Spleen (tissue), 11 donors: ENCODE data around the gene BCL2. TPM values are rescaled to one million over a fixed set of nuclear protein-coding genes. Genes with fewer than 3 reads are reported as not detected.

Experiments used
- DNase-seq: peaks from one replicate; pipeline ENCODE4 v3.0.0-alpha.2; 2020
- H3K27ac ChIP-seq, 8 donors: fragments of 200-600 bp; sonication (generic) in 7 of 8; 1 replicate in 4 of 8; 2 replicates in 4 of 8; pipeline versions ENCODE4 v1.5.0 to v1.8.0; 2016 to 2021; ENCODE audit warnings: inconsistent platforms in 4 of 8, mild to moderate bottlenecking in 4 of 8, moderate library complexity in 1 of 8
- H3K27me3 ChIP-seq, 7 donors: fragments of 200-600 bp; sonication (generic) in 6 of 7; replicated peaks in 1 of 7; 1 replicate in 4 of 7; 2 replicates in 3 of 7; pipeline versions ENCODE4 v1.5.0 to v1.8.0; 2016 to 2021; ENCODE audit warnings: inconsistent platforms in 3 of 7, mild to moderate bottlenecking in 1 of 7
- H3K36me3 ChIP-seq, 6 donors: fragments of 200-600 bp; sonication (generic) in 5 of 6; 1 replicate in 4 of 6; 2 replicates in 2 of 6; pipeline versions ENCODE4 v1.5.0 to v1.8.0; 2016 to 2021; ENCODE audit warnings: inconsistent platforms in 2 of 6
- H3K4me1 ChIP-seq, 6 donors: fragments of 200-600 bp; sonication (generic) in 5 of 6; 1 replicate in 3 of 6; 2 replicates in 3 of 6; pipeline versions ENCODE4 v1.5.0 to v1.8.0; 2016 to 2021; ENCODE audit warnings: inconsistent platforms in 3 of 6
- H3K4me3 ChIP-seq, 8 donors: fragments of 200-600 bp; sonication (generic) in 7 of 8; 1 replicate in 4 of 8; 2 replicates in 4 of 8; pipeline versions ENCODE4 v1.5.0 to v1.8.0; 2016 to 2021; ENCODE audit warnings: inconsistent platforms in 4 of 8, mild to moderate bottlenecking in 4 of 8, moderate library complexity in 2 of 8
- H3K9me3 ChIP-seq, 8 donors: fragments of 200-600 bp; sonication (generic) in 7 of 8; 1 replicate in 4 of 8; 2 replicates in 4 of 8; pipeline versions ENCODE4 v1.5.0 to v1.8.0; 2016 to 2021; ENCODE audit warnings: inconsistent platforms in 4 of 8
- POLR2A ChIP-seq, 3 donors: fragments of 450-650 bp; IDR thresholded peaks; one replicate each; pipeline ENCODE4 v1.5.1; 2017; ENCODE audit warnings: antibody characterized with exemption in 3 of 3, mild to moderate bottlenecking in 1 of 3
- POLR2AphosphoS5 ChIP-seq, 3 donors: sonication (generic); formaldehyde crosslinking; IDR thresholded peaks; one replicate each; pipeline ENCODE4 v1.5.1; 2017; ENCODE audit warnings: antibody characterized with exemption in 3 of 3
- WGBS, 5 donors: extraction: QIAGEN DNeasy Blood & Tissue Kit in 3 of 5; methylation state at CpG; one replicate each; pipeline versions ENCODE4 v1.1.5 to v1.1.7; 2013 to 2018; 5-methylcytosine and 5-hydroxymethylcytosine counted together
- intact Hi-C: fragments of 100-400 bp; cut with DNase I; formaldehyde crosslinking; loops from one replicate; pipeline ENCODE4 v1.15.0; 2023; ENCODE audit warnings: low total_unique reads
- polyA plus RNA-seq, 3 donors: library from polyadenylated mRNA; stranded (reverse); fragments of 200-250 nt; gene quantifications; one replicate each; pipeline ENCODE4 v1.2.1, GENCODE V29; 2013
- total RNA-seq, 7 donors: library from RNA; depleted of rRNA in 3 of 7; stranded (reverse); fragments of >200 nt in 3 of 7; fragmentation: NEBNext Ultra II Directional in 4 of 7; extraction: Animal tissue kit (Norgen Biotek cat#: 25700) in 4 of 7; gene quantifications; one replicate each; pipeline versions ENCODE4 v1.1.0 to v1.2.1, GENCODE V29; 2016 to 2021
- TF ChIP-seq, protein P1 (sequence below), 11 experiments: fragments of 200-600 bp in 7 of 11; fragments of 450-650 bp in 4 of 11; sonication (generic) in 4 of 11; IDR thresholded peaks in 8 of 11; conservative IDR thresholded peaks in 3 of 11; 1 replicate in 7 of 11; 2 replicates in 4 of 11; pipeline versions ENCODE4 v1.4.0 to v1.8.0; 2016 to 2021; ENCODE audit warnings: antibody characterized with exemption in 11 of 11, inconsistent platforms in 4 of 11, mild to moderate bottlenecking in 1 of 11
- donor health status: healthy with polysubstance abuse.
- donor health status: DM: no; HTN: no; CAD: no; lungs with moderate emphysema.
- donor health status: DM: no; HTN: no; CAD: no.
- donor health status: Bipolar disorder and iron deficiency.
- donor health status: healthy.
- donor health status: DM: no; HTN: no; CAD: no.
- donor health status: DM: yes; HTN: yes; CAD: no.

BCL2 gene
- total and polyA plus RNA-seq, 10 donors: 9.6 to 112 (median 69.1) TPM

DNA sequence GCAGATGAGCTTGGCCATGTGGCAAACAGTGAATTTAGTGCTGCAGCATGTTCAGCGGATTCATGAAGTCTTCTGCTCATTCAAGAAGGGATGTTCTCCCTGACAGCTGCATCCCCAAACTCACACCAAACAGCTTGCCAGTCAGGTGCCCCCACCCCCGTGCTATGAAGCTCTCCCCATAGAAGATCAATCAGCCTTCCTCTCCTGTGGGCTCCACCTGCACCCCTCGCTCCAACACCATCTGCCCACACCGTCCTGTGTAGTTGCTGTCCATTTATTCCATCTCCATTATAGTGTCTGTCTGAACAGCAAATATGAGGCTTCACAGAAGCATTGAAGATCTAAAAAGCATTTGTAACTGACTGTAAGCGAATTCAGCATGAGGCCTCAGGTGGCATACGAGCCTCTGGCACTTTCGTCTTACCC lies 218.9 kb downstream of the BCL2 start:
- WGBS, 5 donors: 72 to 80% (median 77%) methylated on average over 7 of the region's 7 CpGs
- H3K4me1 ChIP-seq: peaks cover 0 to 35% (median 23%) of the 10 kb centered on the region in 6 donors
- intact Hi-C loops: no loop called here
- no peak overlapping the region for H3K27ac ChIP-seq
- DNase-seq: no peak
- TF ChIP-seq POLR2A (IDR thresholded peaks at IDR 0.05) (no peak), POLR2AphosphoS5 (IDR thresholded peaks at IDR 0.05) (no peak)
- TF ChIP-seq, protein P1, sequence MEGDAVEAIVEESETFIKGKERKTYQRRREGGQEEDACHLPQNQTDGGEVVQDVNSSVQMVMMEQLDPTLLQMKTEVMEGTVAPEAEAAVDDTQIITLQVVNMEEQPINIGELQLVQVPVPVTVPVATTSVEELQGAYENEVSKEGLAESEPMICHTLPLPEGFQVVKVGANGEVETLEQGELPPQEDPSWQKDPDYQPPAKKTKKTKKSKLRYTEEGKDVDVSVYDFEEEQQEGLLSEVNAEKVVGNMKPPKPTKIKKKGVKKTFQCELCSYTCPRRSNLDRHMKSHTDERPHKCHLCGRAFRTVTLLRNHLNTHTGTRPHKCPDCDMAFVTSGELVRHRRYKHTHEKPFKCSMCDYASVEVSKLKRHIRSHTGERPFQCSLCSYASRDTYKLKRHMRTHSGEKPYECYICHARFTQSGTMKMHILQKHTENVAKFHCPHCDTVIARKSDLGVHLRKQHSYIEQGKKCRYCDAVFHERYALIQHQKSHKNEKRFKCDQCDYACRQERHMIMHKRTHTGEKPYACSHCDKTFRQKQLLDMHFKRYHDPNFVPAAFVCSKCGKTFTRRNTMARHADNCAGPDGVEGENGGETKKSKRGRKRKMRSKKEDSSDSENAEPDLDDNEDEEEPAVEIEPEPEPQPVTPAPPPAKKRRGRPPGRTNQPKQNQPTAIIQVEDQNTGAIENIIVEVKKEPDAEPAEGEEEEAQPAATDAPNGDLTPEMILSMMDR (IDR thresholded peaks at IDR 0.05 in 8 of 11, conservative IDR thresholded peaks at IDR 0.05 in 3 of 11): no peak
- H3K36me3 ChIP-seq: no peaks in the 10 kb centered on the region
- H3K9me3 ChIP-seq: no peaks in the 10 kb centered on the region
- H3K27me3 ChIP-seq: peaks cover 0 to 7% (median 0%) of the 10 kb centered on the region in 7 donors
- H3K4me3 ChIP-seq: no peak overlapping the region

DNA sequence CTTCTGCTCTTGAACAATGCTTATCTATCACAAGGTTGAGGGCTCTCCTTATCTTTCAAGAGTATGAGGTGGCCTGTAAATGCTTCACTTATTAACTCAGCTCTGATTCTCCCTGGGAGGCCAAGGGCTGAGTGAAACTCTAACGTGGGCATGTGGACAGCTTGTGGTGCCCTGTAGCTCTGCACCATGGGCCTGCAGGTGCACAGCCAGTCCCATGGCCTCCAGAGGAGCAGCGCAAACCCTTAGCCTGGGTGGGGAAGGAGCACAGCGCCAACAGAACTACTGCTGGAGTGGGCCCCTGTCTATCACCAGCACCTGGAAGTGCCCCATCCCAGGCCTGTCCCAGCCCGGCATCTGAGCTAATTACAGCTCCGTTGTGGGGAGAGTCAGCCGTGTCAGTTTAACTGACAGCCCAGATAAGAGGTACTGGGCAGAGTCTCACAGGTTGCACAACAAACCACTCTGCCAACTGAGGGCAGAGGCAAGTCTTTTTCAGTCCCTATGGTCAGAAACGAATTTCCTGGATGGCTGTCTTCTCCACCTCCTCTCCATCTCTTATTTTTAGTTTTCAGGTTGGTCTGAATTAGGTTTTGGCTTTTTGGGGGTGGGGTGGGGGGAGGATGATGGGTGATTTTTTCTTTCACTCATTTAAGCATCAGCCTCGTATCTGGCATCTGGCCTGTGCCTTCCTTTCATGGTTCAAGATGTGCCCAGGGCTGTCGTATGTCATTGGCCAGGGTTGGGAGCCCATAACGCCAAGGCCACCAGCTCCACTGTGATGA lies 219.5 kb downstream of the BCL2 start:
- no peaks in the 10 kb centered on the region for H3K36me3 ChIP-seq
- no peak for TF ChIP-seq POLR2A (IDR thresholded peaks at IDR 0.05)
- TF ChIP-seq, protein P1 (IDR thresholded peaks at IDR 0.05 in 8 of 11, conservative IDR thresholded peaks at IDR 0.05 in 3 of 11): no peak
- no peak for TF ChIP-seq POLR2AphosphoS5 (IDR thresholded peaks at IDR 0.05)
- peaks cover 0 to 35% (median 23%) of the 10 kb centered on the region in 6 donors for H3K4me1 ChIP-seq
- no peak overlapping the region for H3K4me3 ChIP-seq
- peak; percentile 74 for DNase-seq
- H3K27ac ChIP-seq: no peak overlapping the region
- peaks cover 0 to 7% (median 0%) of the 10 kb centered on the region in 7 donors for H3K27me3 ChIP-seq
- H3K9me3 ChIP-seq: no peaks in the 10 kb centered on the region
- intact Hi-C loops: no loop called here
- WGBS, 5 donors: 39 to 56% (median 50%) methylated on average over 5 to 10 of the region's 10 CpGs

DNA sequence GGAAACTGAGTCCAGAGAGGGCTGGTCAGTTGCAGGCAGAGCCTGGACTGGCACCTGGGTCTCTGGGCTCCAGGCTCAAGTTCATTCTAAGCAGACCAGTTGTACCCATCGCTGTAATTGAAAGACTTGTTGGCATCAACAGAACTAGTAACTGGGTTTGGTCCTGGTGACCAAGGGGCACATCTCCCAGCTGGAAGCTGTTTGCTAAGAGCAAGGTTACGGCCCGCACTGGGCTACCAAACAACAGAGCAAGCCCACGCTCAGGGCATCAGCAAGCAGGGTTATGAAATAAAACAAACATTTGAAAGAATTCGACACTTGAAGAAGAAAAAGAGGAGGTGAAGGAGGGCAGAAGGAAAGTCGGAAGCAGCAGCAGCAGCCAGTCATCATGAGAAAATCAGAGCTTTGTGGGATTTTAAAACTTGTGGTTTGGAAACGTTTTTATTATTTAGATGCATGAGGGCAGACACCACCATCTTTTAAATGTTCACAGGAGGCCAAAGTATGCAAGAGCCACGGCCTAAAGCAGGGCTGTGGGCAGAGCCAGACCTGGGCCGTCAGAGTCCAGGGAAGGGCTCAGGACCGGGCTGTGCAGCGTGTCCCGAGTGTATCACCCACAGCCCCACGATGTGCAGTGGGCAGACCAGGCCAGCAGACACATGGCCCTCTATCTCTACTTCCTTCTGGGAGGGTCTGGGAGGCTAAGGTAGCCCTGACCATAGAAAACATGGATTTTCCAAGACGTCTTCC lies 220.3 kb downstream of the BCL2 start:
- TF ChIP-seq POLR2AphosphoS5 (IDR thresholded peaks at IDR 0.05): no peak
- 57 to 72% (median 71%) methylated on average over 14 of the region's 14 CpGs for WGBS, 5 donors
- Histone ChIP-seq H3K27me3 (peaks cover 0 to 7% (median 0%) of the 10 kb centered on the region in 7 donors), H3K4me1 (peaks cover 0 to 35% (median 23%) of the 10 kb centered on the region in 6 donors), H3K36me3 (no peaks in the 10 kb centered on the region), H3K4me3 (no peak overlapping the region), H3K9me3 (no peaks in the 10 kb centered on the region), H3K27ac (peak overlapping the region in 2 of 8 donors; percentile 13 to 52)
- DNase-seq: no peak
- intact Hi-C loops: no loop called here

DNA sequence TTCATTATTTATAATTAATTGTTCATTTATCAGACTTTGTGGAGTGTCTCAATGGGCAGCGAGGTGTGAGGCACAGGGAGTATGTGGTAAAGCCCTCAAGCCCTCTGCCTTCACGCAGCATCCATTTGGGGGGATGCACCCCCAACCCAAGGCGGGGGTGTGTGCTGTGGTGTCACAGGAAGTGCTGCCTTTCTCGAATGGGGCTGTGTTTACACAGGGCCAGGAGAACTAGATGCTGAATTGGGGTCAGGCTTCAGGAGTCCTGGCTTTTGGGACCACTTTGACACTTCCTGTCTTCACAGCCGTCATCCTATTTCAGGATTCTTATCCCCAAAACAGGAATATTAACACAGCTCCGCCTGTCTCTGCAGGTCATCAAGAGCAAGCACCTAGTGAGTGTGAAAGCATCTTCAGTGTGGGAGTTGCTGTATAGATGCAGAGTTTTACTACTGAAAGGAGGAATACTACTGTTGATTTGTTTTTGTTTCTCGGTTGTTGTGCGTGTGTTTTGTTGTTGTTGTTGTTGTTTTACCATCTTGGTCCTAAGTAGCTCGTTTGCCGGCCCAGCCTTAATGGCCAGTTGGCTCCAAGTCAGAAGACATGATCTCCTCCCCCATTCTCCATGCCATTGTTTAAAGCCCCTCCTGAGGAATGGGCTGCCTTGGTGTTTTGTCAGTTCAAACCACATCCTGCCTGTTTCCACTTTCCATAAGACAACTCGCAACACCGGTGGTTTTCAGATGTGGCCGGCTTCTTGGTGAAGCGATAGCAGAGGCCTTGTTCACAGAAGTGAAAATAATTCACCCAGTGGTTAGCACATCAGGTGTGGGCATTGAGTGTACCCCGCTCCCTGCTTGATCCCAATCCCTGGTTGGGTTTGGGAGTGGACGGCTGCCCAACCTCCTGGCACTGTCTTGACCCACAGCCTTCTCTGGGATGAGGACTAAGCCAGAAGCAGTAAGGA lies 221.3 kb downstream of the BCL2 start:
- intact Hi-C loops: no loop called here
- no peak for TF ChIP-seq POLR2A (IDR thresholded peaks at IDR 0.05)
- TF ChIP-seq, protein P1 (IDR thresholded peaks at IDR 0.05 in 8 of 11, conservative IDR thresholded peaks at IDR 0.05 in 3 of 11): no peak
- peak in 1 of 3 donors; percentile 36 for TF ChIP-seq POLR2AphosphoS5 (IDR thresholded peaks at IDR 0.05)
- DNase-seq: no peak
- Histone ChIP-seq H3K9me3 (no peaks in the 10 kb centered on the region), H3K27ac (peak overlapping the region in 2 of 8 donors; percentile 13 to 52), H3K36me3 (no peaks in the 10 kb centered on the region), H3K4me3 (no peak overlapping the region), H3K4me1 (peaks cover 0 to 35% (median 23%) of the 10 kb centered on the region in 6 donors), H3K27me3 (peaks cover 0 to 7% (median 0%) of the 10 kb centered on the region in 7 donors)
- WGBS, 5 donors: 24 to 46% (median 33%) methylated on average over 14 to 16 of the region's 16 CpGs
